IMR-90 (cell line): ENCODE data around the gene FYB2. TPM values are rescaled to one million over a fixed set of nuclear protein-coding genes. Genes with fewer than 3 reads are reported as not detected.

Experiments used
- ATAC-seq: fragments of 200-7000 bp; cut with Tn5 transposase; 2 replicates; pipeline ENCODE4 v1.9.1; 2020; ENCODE audit warnings: low read depth, mild to moderate bottlenecking, moderate library complexity
- BruUV-seq: library from RNA; stranded (reverse); fragments of 400-500 nt; replicated peaks from 2 replicates; lab custom pipeline; 2021; lab: Mats Ljungman, UMichigan
- CTCF ChIA-PET: fragments of 300-600 bp; formaldehyde crosslinking; extraction: SDS; loops from one replicate; lab custom pipeline; 2021; ENCODE audit warnings: antibody characterized with exemption; lab: Yijun Ruan, JAX
- POLR2A ChIA-PET: fragments of 300-600 bp; sonication (Branson Sonifier 250); formaldehyde crosslinking; loops from one replicate; lab custom pipeline; 2022; ENCODE audit warnings: antibody characterized with exemption; ENCODE audit not compliant: unreplicated experiment; lab: Charles Lee
- DNase-seq: peaks from one replicate; pipeline ENCODE4 v3.0.0; 2013
- H2AFZ ChIP-seq: replicated peaks from 2 replicates; pipeline ENCODE3; 2013; ENCODE audit warnings: low read length, mild to moderate bottlenecking; ENCODE audit not compliant: poor library complexity
- H2AK5ac ChIP-seq: 2 replicates; pipeline ENCODE4 v1.6.1; 2013; ENCODE audit warnings: low read depth, low read length, inconsistent platforms
- H2AK9ac ChIP-seq: replicated peaks from 2 replicates; pipeline ENCODE3; 2013; ENCODE audit warnings: mild to moderate bottlenecking, low read depth, low read length, moderate library complexity; ENCODE audit not compliant: poor library complexity
- H2BK120ac ChIP-seq: 2 replicates; pipeline ENCODE4 v1.6.1; 2013; ENCODE audit warnings: low read depth, low read length, inconsistent platforms
- H2BK15ac ChIP-seq: 3 replicates; pipeline ENCODE4 v1.6.1; 2013; ENCODE audit warnings: low read depth, low read length, inconsistent platforms
- H2BK20ac ChIP-seq: 2 replicates; pipeline ENCODE4 v1.6.1; 2013; ENCODE audit warnings: low read depth, mild to moderate bottlenecking, inconsistent platforms, low read length, moderate library complexity
- H2BK5ac ChIP-seq: 2 replicates; pipeline ENCODE4 v1.6.1; 2013; ENCODE audit warnings: mild to moderate bottlenecking, low read depth, low read length, inconsistent platforms; ENCODE audit not compliant: poor library complexity, severe bottlenecking
- H3K14ac ChIP-seq: replicated peaks from 2 replicates; pipeline ENCODE4 v1.6.1; 2013; ENCODE audit warnings: low read depth, low read length, inconsistent platforms
- H3K18ac ChIP-seq: 2 replicates; pipeline ENCODE4 v1.6.1; 2013; ENCODE audit warnings: low read depth, low read length, control low read depth
- H3K23ac ChIP-seq: 2 replicates; pipeline ENCODE4 v1.6.1; 2013; ENCODE audit warnings: low read depth, low read length, inconsistent platforms
- H3K27ac ChIP-seq: 2 replicates; pipeline ENCODE4 v1.5.1; 2013; ENCODE audit warnings: mild to moderate bottlenecking, control low read depth, low read length; ENCODE audit not compliant: insufficient read depth
- H3K27me3 ChIP-seq: 2 replicates; pipeline ENCODE4 v1.6.1; 2013; ENCODE audit warnings: low read length; ENCODE audit not compliant: control insufficient read depth, insufficient read depth
- H3K36me3 ChIP-seq: 2 replicates; pipeline ENCODE4 v1.6.1; 2013; ENCODE audit warnings: low read length, mixed read lengths; ENCODE audit not compliant: control insufficient read depth, insufficient read depth
- H3K4ac ChIP-seq: 2 replicates; pipeline ENCODE4 v1.6.1; 2013; ENCODE audit warnings: low read depth, low read length, inconsistent platforms
- H3K4me1 ChIP-seq: 2 replicates; pipeline ENCODE4 v1.6.1; 2013; ENCODE audit warnings: low read length, mixed read lengths; ENCODE audit not compliant: control insufficient read depth, insufficient read depth
- H3K4me2 ChIP-seq: 2 replicates; pipeline ENCODE4 v1.6.1; 2013; ENCODE audit warnings: low read depth, mild to moderate bottlenecking, control low read depth, low read length, moderate library complexity
- H3K4me3 ChIP-seq: 2 replicates; pipeline ENCODE4 v1.5.1; 2013; ENCODE audit warnings: low read depth, mild to moderate bottlenecking, control low read depth, low read length, moderate library complexity; ENCODE audit not compliant: insufficient read depth
- H3K56ac ChIP-seq: 2 replicates; pipeline ENCODE4 v1.6.1; 2013; ENCODE audit warnings: low read length, inconsistent platforms; ENCODE audit not compliant: insufficient read depth; ENCODE audit errors: extremely low read depth
- H3K79me1 ChIP-seq, 2 experiments: 2 replicates each; pipeline ENCODE4 v1.6.1; 2013; ENCODE audit warnings: low read length in 2 of 2, inconsistent platforms in 1 of 2, low read depth in 1 of 2
- H3K9ac ChIP-seq: 2 replicates; pipeline ENCODE4 v1.6.1; 2013; ENCODE audit warnings: low read depth, low read length, control low read depth
- H3K9me1 ChIP-seq: 2 replicates; pipeline ENCODE4 v1.6.1; 2013; ENCODE audit warnings: low read length, inconsistent platforms; ENCODE audit not compliant: insufficient read depth
- H3K9me3 ChIP-seq: 2 replicates; pipeline ENCODE4 v1.6.1; 2013; ENCODE audit warnings: low read length; ENCODE audit not compliant: control insufficient read depth, insufficient read depth
- H4K20me1 ChIP-seq: 2 replicates; pipeline ENCODE4 v1.6.1; 2013; ENCODE audit warnings: low read length, inconsistent platforms; ENCODE audit not compliant: insufficient read depth
- H4K5ac ChIP-seq: 2 replicates; pipeline ENCODE4 v1.6.1; 2013; ENCODE audit warnings: mild to moderate bottlenecking, low read depth, low read length, control low read depth
- H4K8ac ChIP-seq, 2 experiments: 2 replicates each; pipeline ENCODE4 v1.6.1; 2013; ENCODE audit warnings: low read depth in 2 of 2, low read length in 2 of 2, control low read depth in 1 of 2, inconsistent platforms in 1 of 2
- H4K91ac ChIP-seq: 2 replicates; pipeline ENCODE4 v1.6.1; 2013; ENCODE audit warnings: low read depth, low read length, inconsistent platforms; ENCODE audit not compliant: insufficient read depth
- BHLHE40 ChIP-seq: fragments of 150-350 bp; IDR thresholded peaks from 2 replicates; pipeline ENCODE4 v1.6.1; 2016; ENCODE audit warnings: mild to moderate bottlenecking, low read depth, low read length
- CEBPB ChIP-seq: IDR thresholded peaks from 2 replicates; pipeline ENCODE4 v1.6.1; 2012; ENCODE audit warnings: low read depth, low read length, improper control_type of control experiment
- CHD1 ChIP-seq: IDR thresholded peaks from 2 replicates; pipeline ENCODE4 v1.6.1; 2012; ENCODE audit warnings: low read depth, low read length, improper control_type of control experiment
- MAFK ChIP-seq: IDR thresholded peaks from 2 replicates; pipeline ENCODE4 v1.6.1; 2012; ENCODE audit warnings: low read depth, low read length, improper control_type of control experiment
- MAZ ChIP-seq: IDR thresholded peaks from 2 replicates; pipeline ENCODE4 v1.6.1; 2012; ENCODE audit warnings: low read depth, mild to moderate bottlenecking, low read length, improper control_type of control experiment, moderate library complexity, borderline replicate concordance
- MXI1 ChIP-seq: IDR thresholded peaks from 2 replicates; pipeline ENCODE4 v1.6.1; 2012; ENCODE audit warnings: low read depth, mild to moderate bottlenecking, low read length, moderate library complexity, borderline replicate concordance
- NFE2L2 ChIP-seq: fragments of 150-350 bp; IDR thresholded peaks from 2 replicates; pipeline ENCODE4 v1.6.1; 2016; ENCODE audit warnings: low read depth, mild to moderate bottlenecking, low read length
- RFX5 ChIP-seq: IDR thresholded peaks from 2 replicates; pipeline ENCODE4 v1.8.0; 2012; ENCODE audit warnings: low read depth, mild to moderate bottlenecking, low read length, moderate library complexity
- SMC3 ChIP-seq: fragments of 150-350 bp; IDR thresholded peaks from 2 replicates; pipeline ENCODE4 v1.6.1; 2016; ENCODE audit warnings: low read depth, mild to moderate bottlenecking, antibody characterized with exemption, low read length, moderate library complexity
- USF2 ChIP-seq: fragments of 150-350 bp; IDR thresholded peaks from 2 replicates; pipeline ENCODE4 v1.6.1; 2017; ENCODE audit warnings: mild to moderate bottlenecking, antibody characterized with exemption, low read length, low read depth
- WGBS, 2 experiments: methylation state at CpG; one replicate each; pipeline versions ENCODE4 v1.1.5 to v1.1.7; 2013; ENCODE audit warnings: missing lambda C conversion rate in 2 of 2; ENCODE audit not compliant: insufficient read length in 1 of 2; ENCODE audit errors: extremely low coverage in 2 of 2; 5-methylcytosine and 5-hydroxymethylcytosine counted together
- dilution Hi-C: fragments of 300-500 bp; cut with HindIII; formaldehyde crosslinking; loops from one replicate; pipeline ENCODE4 v1.14.3; 2018; ENCODE audit warnings: low sequenced_read_pairs; ENCODE audit not compliant: unreplicated experiment
- in situ Hi-C: fragments of 300-500 bp; cut with MboI; formaldehyde crosslinking; loops from 3 replicates; pipeline ENCODE4 v1.14.3; 2019; ENCODE audit warnings: low sequenced_read_pairs, inconsistent platforms, mixed read lengths
- intact Hi-C: fragments of 100-400 bp; cut with micrococcal nuclease; formaldehyde crosslinking; loops from 2 replicates; pipeline ENCODE4 v1.10.0; 2022
- polyA plus RNA-seq, 3 experiments: library from polyadenylated mRNA; depleted of rRNA; stranded (reverse); fragments of >200 nt; gene quantifications; 2 replicates each; pipeline ENCODE4 v1.2.3, GENCODE V29; 2012; ENCODE audit warnings: low replicate concordance in 1 of 3
- total RNA-seq: library from RNA; depleted of rRNA; stranded (reverse); fragments of >200 nt; gene quantifications from 2 replicates; pipeline ENCODE4 v1.2.3, GENCODE V29; 2012

FYB2 gene
- total and polyA plus RNA-seq, 2 of the 4 experiments (the other 2 are of a cell fraction): under 0.01 TPM; not detected in 1

GRCh38 chr1:56755911-56756310 lies 63.3 kb downstream of the FYB2 start:
- Histone ChIP-seq H3K27me3 (peaks cover 6% of the 10 kb centered on the region), H3K56ac (no peak overlapping the region), H3K79me1 (no peaks in the 10 kb centered on the region), H3K4ac (no peak overlapping the region), H3K36me3 (no peaks in the 10 kb centered on the region), H2AK9ac (no peak overlapping the region), H3K9me3 (no peaks in the 10 kb centered on the region), H3K9me1 (no peaks in the 10 kb centered on the region; the same call in 1 of the 2 replicates), H2AK5ac (no peak overlapping the region), H4K8ac (no peak overlapping the region), H4K20me1 (no peaks in the 10 kb centered on the region), H2BK15ac (no peak overlapping the region), H3K9ac (no peak overlapping the region), H2BK5ac (no peak overlapping the region), H3K4me2 (no peak overlapping the region), H4K5ac (no peak overlapping the region), H3K27ac (no peak overlapping the region), H3K4me3 (no peak overlapping the region), H3K4me1 (no peaks in the 10 kb centered on the region), H3K14ac (no peak overlapping the region), H3K23ac (no peak overlapping the region), H4K91ac (no peak overlapping the region), H2BK20ac (no peak overlapping the region), H2BK120ac (no peak overlapping the region), H2AFZ (no peak overlapping the region), H3K18ac (no peak overlapping the region)
- intact Hi-C loops (no loop called here), in situ Hi-C loops (no loop called here), dilution Hi-C loops (no loop called here)
- POLR2A ChIA-PET: no interaction called here
- WGBS, 2 experiments: no CpG with 5 or more reads among the region's 2 CpGs
- no peak for DNase-seq
- CTCF ChIA-PET: no interaction called here
- no peak for ATAC-seq
- no TSS peak for BruUV-seq
- no peak for TF ChIP-seq NFE2L2
- no peak for TF ChIP-seq CHD1
- TF ChIP-seq BHLHE40: no peak
- TF ChIP-seq SMC3: no peak
- TF ChIP-seq CEBPB: no peak
- TF ChIP-seq MXI1: no peak
- TF ChIP-seq MAFK: no peak
- no peak for TF ChIP-seq MAZ
- TF ChIP-seq USF2: no peak
- no peak for TF ChIP-seq RFX5
